Epidermal melanocyte (primary cell): ENCODE data around the gene TPPP3.

Experiments used
- DNase-seq: peaks from one replicate; pipeline ENCODE4 v3.0.0; 2011; ENCODE audit warnings: low spot score; ENCODE audit not compliant: insufficient read length

The TPPP3 gene

GRCh38 chr16:67393111-67393787 is at the start of gene TPPP3:
TSS of gene TPPP3 (minus strand) at chr16:67393498. CDS start at chr16:67391111, 2,387 bp downstream.
- peak; percentile 84 for DNase-seq

- DNase-seq = no peak
Observed at GRCh38 chr16:67442581-67443255, 49.4 kb upstream of the TPPP3 start.

GRCh38 chr16:67441907-67442306 is 48.6 kb upstream of the TPPP3 start:
- no peak for DNase-seq

GRCh38 chr16:67441271-67441753 is 48.0 kb upstream of the TPPP3 start:
- no peak for DNase-seq

GRCh38 chr16:67438824-67439393 is 45.6 kb upstream of the TPPP3 start:
- no peak for DNase-seq

GRCh38 chr16:67438098-67438791 is 44.9 kb upstream of the TPPP3 start:
- no peak for DNase-seq

- no peak for DNase-seq
Observed at GRCh38 chr16:67437513-67437912, 44.2 kb upstream of the TPPP3 start.

- DNase-seq = no peak
Observed at GRCh38 chr16:67436640-67437193, 43.4 kb upstream of the TPPP3 start.

- DNase-seq = no peak
Observed at GRCh38 chr16:67435758-67436164, 42.5 kb upstream of the TPPP3 start.

- DNase-seq = no peak
Observed at GRCh38 chr16:67433131-67433719, 39.9 kb upstream of the TPPP3 start.

GRCh38 chr16:67432506-67432890 is 39.2 kb upstream of the TPPP3 start:
- no peak for DNase-seq

- DNase-seq = no peak
Observed at GRCh38 chr16:67431775-67432505, 38.6 kb upstream of the TPPP3 start.

GRCh38 chr16:67430977-67431774 is 37.9 kb upstream of the TPPP3 start, which contains the start of gene HSD11B2:
TSS of gene HSD11B2 (plus strand) at chr16:67431121. CDS start at chr16:67431249, 128 bp downstream.
- peak; percentile 61 for DNase-seq

GRCh38 chr16:67430504-67430976 is 37.2 kb upstream of the TPPP3 start:
- no peak for DNase-seq

GRCh38 chr16:67429799-67430503 is 36.7 kb upstream of the TPPP3 start:
- no peak for DNase-seq

- DNase-seq = no peak
Observed at GRCh38 chr16:67429053-67429798, 35.9 kb upstream of the TPPP3 start.

- DNase-seq = peak; percentile 80
Observed at GRCh38 chr16:67428146-67428731, 34.9 kb upstream of the TPPP3 start.

- DNase-seq = no peak
Observed at GRCh38 chr16:67426950-67427349, 33.7 kb upstream of the TPPP3 start.
